Measurements from ENCODE around the gene MAML2. TPM values are rescaled to one million over a fixed set of nuclear protein-coding genes. Genes with fewer than 3 reads are reported as not detected.
A peak's percentile ranks its signal among the peaks of the same experiment; 100 is the strongest.

The MAML2 gene
- total and polyA plus RNA-seq, 7 donors: 2.8 to 20.7 (median 11.8) TPM

DNA sequence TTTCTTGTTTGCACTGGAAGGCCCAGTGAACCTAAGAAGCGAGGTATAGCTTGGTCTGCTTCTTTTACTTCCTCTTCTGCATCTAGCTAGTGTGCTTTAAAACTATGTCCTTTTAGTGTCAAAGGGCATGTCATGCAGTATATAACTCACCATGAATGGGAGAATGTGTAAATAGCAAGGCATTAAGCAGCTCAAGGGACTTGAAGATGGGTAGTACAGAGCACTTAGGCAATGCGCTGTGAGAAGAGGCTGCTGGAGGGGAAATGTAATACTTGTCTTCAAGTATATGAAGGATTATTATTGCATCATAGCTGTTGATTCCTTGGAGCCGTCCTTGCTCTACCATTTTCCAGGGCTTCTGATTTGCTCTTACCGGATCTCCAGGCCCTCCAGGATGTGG lies 7.6 kb downstream of the MAML2 start:
- H3K4me1 ChIP-seq: peaks cover 0 to 66% (median 45%) of the 10 kb centered on the region in 4 donors
- TF ChIP-seq POLR2A (IDR thresholded peaks at IDR 0.05): no peak
- no peak for TF ChIP-seq POLR2AphosphoS5 (IDR thresholded peaks at IDR 0.05)
- TF ChIP-seq EP300 (IDR thresholded peaks at IDR 0.05): no peak
- TF ChIP-seq, protein P1, sequence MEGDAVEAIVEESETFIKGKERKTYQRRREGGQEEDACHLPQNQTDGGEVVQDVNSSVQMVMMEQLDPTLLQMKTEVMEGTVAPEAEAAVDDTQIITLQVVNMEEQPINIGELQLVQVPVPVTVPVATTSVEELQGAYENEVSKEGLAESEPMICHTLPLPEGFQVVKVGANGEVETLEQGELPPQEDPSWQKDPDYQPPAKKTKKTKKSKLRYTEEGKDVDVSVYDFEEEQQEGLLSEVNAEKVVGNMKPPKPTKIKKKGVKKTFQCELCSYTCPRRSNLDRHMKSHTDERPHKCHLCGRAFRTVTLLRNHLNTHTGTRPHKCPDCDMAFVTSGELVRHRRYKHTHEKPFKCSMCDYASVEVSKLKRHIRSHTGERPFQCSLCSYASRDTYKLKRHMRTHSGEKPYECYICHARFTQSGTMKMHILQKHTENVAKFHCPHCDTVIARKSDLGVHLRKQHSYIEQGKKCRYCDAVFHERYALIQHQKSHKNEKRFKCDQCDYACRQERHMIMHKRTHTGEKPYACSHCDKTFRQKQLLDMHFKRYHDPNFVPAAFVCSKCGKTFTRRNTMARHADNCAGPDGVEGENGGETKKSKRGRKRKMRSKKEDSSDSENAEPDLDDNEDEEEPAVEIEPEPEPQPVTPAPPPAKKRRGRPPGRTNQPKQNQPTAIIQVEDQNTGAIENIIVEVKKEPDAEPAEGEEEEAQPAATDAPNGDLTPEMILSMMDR (IDR thresholded peaks at IDR 0.05): no peak
- intact Hi-C loops (cut with DNase I): no loop called here
- H3K36me3 ChIP-seq: no peaks in the 10 kb centered on the region
- WGBS, 2 donors: 76 to 83% methylated on average over 4 of the region's 4 CpGs
- no peaks in the 10 kb centered on the region for H3K9me3 ChIP-seq
- H3K27me3 ChIP-seq: no peaks in the 10 kb centered on the region
- no peak overlapping the region for H3K4me3 ChIP-seq
- DNase-seq: no peak
- H3K27ac ChIP-seq: no peak overlapping the region

DNA sequence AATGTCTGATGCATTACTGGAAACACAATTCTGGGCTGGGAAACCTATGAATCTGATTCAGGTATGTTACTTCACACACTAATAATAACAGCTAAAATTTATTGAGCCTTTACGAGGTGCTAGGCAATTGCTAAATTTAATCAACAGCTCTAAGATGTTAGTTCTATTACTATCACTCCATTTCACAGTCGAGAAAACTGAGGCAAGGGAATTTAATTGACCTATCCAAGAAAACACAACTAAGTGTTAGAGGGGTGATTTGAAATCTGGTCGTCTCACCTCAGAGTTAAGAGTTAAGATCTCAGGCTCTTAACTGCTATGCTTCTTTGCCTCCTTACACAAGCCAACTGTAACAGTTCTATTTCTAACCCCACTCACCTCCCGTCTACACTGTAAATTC lies 8.8 kb downstream of the MAML2 start:
- Histone ChIP-seq H3K9me3 (no peaks in the 10 kb centered on the region), H3K4me3 (no peak overlapping the region), H3K4me1 (peaks cover 0 to 60% (median 38%) of the 10 kb centered on the region in 4 donors), H3K36me3 (no peaks in the 10 kb centered on the region), H3K27ac (no peak overlapping the region), H3K27me3 (no peaks in the 10 kb centered on the region)
- TF ChIP-seq EP300 (IDR thresholded peaks at IDR 0.05): no peak
- TF ChIP-seq POLR2AphosphoS5 (IDR thresholded peaks at IDR 0.05): no peak
- TF ChIP-seq, protein P1 (IDR thresholded peaks at IDR 0.05): no peak
- no peak for TF ChIP-seq POLR2A (IDR thresholded peaks at IDR 0.05)
- no peak for DNase-seq
- 92 to 95% methylated on average over 4 of the region's 4 CpGs for WGBS, 2 donors
- intact Hi-C loops (cut with DNase I): no loop called here

DNA sequence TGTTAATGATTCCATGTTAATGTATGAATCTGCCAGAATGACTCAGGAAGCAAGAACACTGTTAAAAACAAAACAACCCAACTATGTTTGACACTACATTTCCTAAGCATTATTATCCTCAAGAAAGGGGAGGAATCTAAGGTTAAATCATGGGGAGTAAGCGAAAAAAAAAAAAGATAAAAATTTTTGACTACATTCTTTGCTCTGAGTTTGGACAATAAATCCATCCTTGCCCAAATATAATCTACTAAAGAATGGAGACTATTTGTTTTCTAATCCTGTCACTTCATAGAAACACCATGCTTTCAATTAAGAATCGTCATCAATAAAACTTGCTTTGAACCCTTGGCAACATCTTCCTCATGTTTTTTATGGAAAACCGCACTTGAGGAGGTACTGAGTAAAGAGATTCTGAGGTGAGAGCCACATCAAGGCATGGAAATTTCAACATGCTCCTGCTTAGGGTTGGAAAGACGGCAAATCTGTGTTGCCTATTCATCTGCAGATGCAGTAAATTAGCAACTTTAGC lies 9.7 kb downstream of the MAML2 start:
- TF ChIP-seq POLR2AphosphoS5 (IDR thresholded peaks at IDR 0.05): no peak
- TF ChIP-seq EP300 (IDR thresholded peaks at IDR 0.05): no peak
- TF ChIP-seq, protein P1 (IDR thresholded peaks at IDR 0.05): no peak
- TF ChIP-seq POLR2A (IDR thresholded peaks at IDR 0.05): no peak
- Histone ChIP-seq H3K27ac (peak overlapping the region in 1 of 4 donors; percentile 46), H3K9me3 (no peaks in the 10 kb centered on the region), H3K36me3 (no peaks in the 10 kb centered on the region), H3K4me3 (no peak overlapping the region), H3K4me1 (peaks cover 0 to 57% (median 30%) of the 10 kb centered on the region in 4 donors), H3K27me3 (no peaks in the 10 kb centered on the region)
- DNase-seq: no peak
- intact Hi-C loops (cut with DNase I): no loop called here
- WGBS, 2 donors: 84 to 89% methylated on average over 4 of the region's 4 CpGs

DNA sequence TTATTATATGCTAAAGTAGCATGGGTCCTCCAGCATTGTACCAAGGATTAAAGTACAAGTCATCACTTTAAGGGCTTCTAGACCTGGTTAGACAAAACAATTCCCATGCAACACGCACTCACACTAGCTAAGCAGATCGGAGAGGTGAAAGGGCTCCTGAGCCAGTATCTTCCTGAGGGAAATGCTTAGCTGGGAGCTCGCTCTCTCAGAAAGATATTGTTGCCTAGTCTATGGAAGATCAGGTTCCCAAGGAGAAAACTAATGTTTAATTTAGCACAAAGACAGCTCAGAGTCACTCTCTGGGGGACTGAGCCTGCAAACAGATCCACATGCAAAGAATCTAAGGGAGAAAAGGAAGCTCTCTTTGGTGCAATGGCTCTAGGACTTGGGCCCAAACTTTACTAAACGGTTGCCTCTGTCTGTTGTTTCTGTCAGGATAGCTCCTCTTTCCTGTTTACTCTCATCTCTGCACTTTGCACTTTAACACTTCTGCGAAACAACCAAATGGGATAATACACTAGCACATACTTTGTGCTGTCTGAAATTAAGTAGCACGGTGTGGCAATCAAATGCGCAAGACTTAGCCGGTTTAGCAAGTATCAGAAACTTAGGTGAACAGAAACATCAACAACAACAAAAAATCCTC lies 10.7 kb downstream of the MAML2 start:
- H3K4me1 ChIP-seq: peaks cover 0 to 47% (median 25%) of the 10 kb centered on the region in 4 donors
- WGBS, 2 donors: 32 to 65% methylated on average over 8 of the region's 8 CpGs
- intact Hi-C loops (cut with DNase I): no loop called here

More for the DNA sequence above, 10.7 kb downstream of the MAML2 start:
- no peaks in the 10 kb centered on the region for H3K9me3 ChIP-seq
- no peak for DNase-seq
- no peaks in the 10 kb centered on the region for H3K27me3 ChIP-seq
- no peak overlapping the region for H3K4me3 ChIP-seq
- TF ChIP-seq POLR2AphosphoS5 (IDR thresholded peaks at IDR 0.05) (no peak), POLR2A (IDR thresholded peaks at IDR 0.05) (no peak), EP300 (IDR thresholded peaks at IDR 0.05) (no peak)
- TF ChIP-seq, protein P1 (IDR thresholded peaks at IDR 0.05): no peak
- H3K36me3 ChIP-seq: no peaks in the 10 kb centered on the region
- H3K27ac ChIP-seq: peak overlapping the region in 2 of 4 donors; percentile 25 to 46
